HCT116 (cell line): ENCODE measurements around the gene MAGI3. TPM values are rescaled to one million over a fixed set of nuclear protein-coding genes. Genes with fewer than 3 reads are reported as not detected.
A peak's percentile ranks its signal among the peaks of the same experiment; 100 is the strongest.
"Not testable (repeated sequence)": the region's sequence is repeated elsewhere in the genome, so short reads cannot be mapped to it uniquely, and the experiment has no call there.

Source experiments
- ATAC-seq: fragments of 200-7000 bp; cut with Tn5 transposase; 2 replicates; pipeline ENCODE4 v1.9.1; 2020; ENCODE audit warnings: mild to moderate bottlenecking, moderate library complexity
- BruUV-seq: library from RNA; stranded (reverse); fragments of 400-500 nt; replicated peaks from 2 replicates; lab custom pipeline; 2021; lab: Mats Ljungman, UMichigan
- CTCF ChIA-PET: fragments of 300-600 bp; sonication (Branson Sonifier 250); formaldehyde crosslinking; loops from one replicate; lab custom pipeline; 2021; ENCODE audit warnings: antibody characterized with exemption; lab: Charles Lee
- POLR2A ChIA-PET: fragments of 300-600, 350-600 bp; sonication (Branson Sonifier 250); formaldehyde crosslinking; loops from one replicate; lab custom pipeline; 2021; ENCODE audit warnings: antibody characterized with exemption; lab: Charles Lee
- RAD21 ChIA-PET, 2 experiments: fragments of 300-600 bp; sonication (Branson Sonifier 250); formaldehyde crosslinking; loops; one replicate each; lab custom pipeline; 2023; ENCODE audit warnings: low total read pairs in 2 of 2; ENCODE audit not compliant: uncharacterized antibody in 2 of 2, unreplicated experiment in 2 of 2, low non-redundant PET in 1 of 2; lab: Charles Lee
- DNase-seq: peaks from one replicate; pipeline ENCODE4 v3.0.0-alpha.2; 2010; ENCODE audit warnings: low read depth, low spot score
- H2AFZ ChIP-seq: fragments of 200-600 bp; shearing (Covaris generic), sonication (generic); 2 replicates; pipeline ENCODE4 v1.6.1; 2017; ENCODE audit warnings: low read depth, mixed run types, mixed read lengths, antibody characterized with exemption, low read length; ENCODE audit not compliant: poor library complexity, severe bottlenecking
- H3K27ac ChIP-seq: 2 replicates; pipeline ENCODE4 v1.5.1; 2012; ENCODE audit warnings: low read depth, low read length
- H3K27me3 ChIP-seq: fragments of 200-600 bp; sonication (generic); 2 replicates; pipeline ENCODE4 v1.6.1; 2016; ENCODE audit warnings: mixed run types, low read length, mixed read lengths; ENCODE audit not compliant: insufficient read depth
- H3K36me3 ChIP-seq, 2 experiments: fragments of 200-500 bp in 1 of 2; fragments of 200-600 bp in 1 of 2; sonication (Bioruptor generic) in 1 of 2; sonication (generic) in 1 of 2; 2 replicates each; pipeline versions ENCODE4 v1.5.1 to v1.6.1; 2014 to 2016; ENCODE audit warnings: low read length in 2 of 2, inconsistent platforms in 1 of 2, mixed read lengths in 1 of 2, mixed run types in 1 of 2; ENCODE audit not compliant: insufficient read depth in 2 of 2, control insufficient read depth in 1 of 2
- H3K4me1 ChIP-seq, 2 experiments: fragments of 200-600 bp in 1 of 2; sonication (generic) in 1 of 2; 2 replicates each; pipeline versions ENCODE4 v1.5.1 to v1.6.1; 2012 to 2017; ENCODE audit warnings: low read length in 2 of 2, inconsistent platforms in 1 of 2, mild to moderate bottlenecking in 1 of 2, mixed read lengths in 1 of 2, mixed run types in 1 of 2, moderate library complexity in 1 of 2; ENCODE audit not compliant: insufficient read depth in 2 of 2, control insufficient read depth in 1 of 2
- H3K4me2 ChIP-seq: fragments of 200-600 bp; sonication (generic); 2 replicates; pipeline ENCODE4 v1.6.1; 2017; ENCODE audit warnings: mixed run types, low read length, mixed read lengths
- H3K4me3 ChIP-seq, 2 experiments: fragments of 200-600 bp in 1 of 2; sonication (generic) in 1 of 2; replicated peaks in 1 of 2; 2 replicates each; pipeline ENCODE4 v1.5.1; 2011 to 2016; ENCODE audit warnings: low read length in 2 of 2, control low read depth in 1 of 2, low read depth in 1 of 2, mild to moderate bottlenecking in 1 of 2, mixed read lengths in 1 of 2, mixed run types in 1 of 2
- H3K79me2 ChIP-seq: fragments of 200-600 bp; sonication (generic); 2 replicates; pipeline ENCODE4 v1.6.1; 2017; ENCODE audit warnings: mild to moderate bottlenecking, mixed run types, low read length, moderate library complexity, mixed read lengths; ENCODE audit not compliant: insufficient read depth
- H3K9ac ChIP-seq: fragments of 200-600 bp; sonication (generic); 2 replicates; pipeline ENCODE4 v1.6.1; 2016; ENCODE audit warnings: low read length, mixed read lengths
- H3K9me2 ChIP-seq: fragments of 200-600 bp; sonication (generic), shearing (Covaris generic); 2 replicates; pipeline ENCODE4 v1.6.1; 2017; ENCODE audit warnings: mixed run types, mild to moderate bottlenecking, moderate library complexity; ENCODE audit not compliant: insufficient read depth
- H3K9me3 ChIP-seq, 2 experiments: fragments of 200-500 bp in 1 of 2; fragments of 200-600 bp in 1 of 2; sonication (Bioruptor generic) in 1 of 2; sonication (generic) in 1 of 2; 2 replicates each; pipeline ENCODE4 v1.6.1; 2014 to 2017; ENCODE audit warnings: low read length in 2 of 2, mixed read lengths in 2 of 2, inconsistent platforms in 1 of 2, low read depth in 1 of 2, mild to moderate bottlenecking in 1 of 2, mixed run types in 1 of 2, moderate library complexity in 1 of 2; ENCODE audit not compliant: control insufficient read depth in 1 of 2, insufficient read depth in 1 of 2
- H4K20me1 ChIP-seq: fragments of 200-600 bp; sonication (generic), shearing (Covaris generic); 2 replicates; pipeline ENCODE4 v1.6.1; 2017; ENCODE audit warnings: mixed run types, mild to moderate bottlenecking, moderate library complexity; ENCODE audit not compliant: insufficient read depth
- CBX3 ChIP-seq: IDR thresholded peaks from 2 replicates; pipeline ENCODE4 v1.6.1; 2012; ENCODE audit warnings: low read depth
- CEBPB ChIP-seq: IDR thresholded peaks from 2 replicates; pipeline ENCODE4 v1.6.1; 2012; ENCODE audit warnings: low read depth
- EGR1 ChIP-seq: IDR thresholded peaks from 2 replicates; pipeline ENCODE4 v1.6.1; 2012; ENCODE audit warnings: low read depth
- ZBTB33 ChIP-seq: IDR thresholded peaks from 2 replicates; pipeline ENCODE4 v1.6.1; 2011; ENCODE audit warnings: mild to moderate bottlenecking, low read length, moderate library complexity; ENCODE audit not compliant: insufficient replicate concordance; ENCODE audit errors: extremely low read depth
- intact Hi-C: fragments of 100-400 bp; cut with micrococcal nuclease; formaldehyde crosslinking; loops from 2 replicates; pipeline ENCODE4 v1.10.0; 2022
- total RNA-seq: library from RNA; stranded (reverse); gene quantifications from one replicate; pipeline ENCODE4 v1.2.1, GENCODE V29; 2021; ENCODE audit not compliant: unreplicated experiment

The MAGI3 gene
- total RNA-seq, 1 experiment from 2014 or later: 11.8 TPM

GRCh38 chr1:113509766-113510165, 119.5 kb downstream of the MAGI3 start:
- H3K36me3 ChIP-seq, ATAC-seq, H3K9me2 ChIP-seq, H3K4me3 ChIP-seq, CTCF ChIA-PET, H3K4me1 ChIP-seq, H3K79me2 ChIP-seq, H2AFZ ChIP-seq, H4K20me1 ChIP-seq, POLR2A ChIA-PET, H3K27me3 ChIP-seq, H3K4me2 ChIP-seq, H3K27ac ChIP-seq, intact Hi-C loops, DNase-seq, BruUV-seq, H3K9ac ChIP-seq, RAD21 ChIA-PET: not testable (repeated sequence)
- peaks cover 9 to 11% of the 10 kb centered on the region in 2 experiments; a peak in 2 of 4 replicates for H3K9me3 ChIP-seq

- H3K4me3 ChIP-seq: no peak overlapping the region
- H3K79me2 ChIP-seq: no peaks in the 10 kb centered on the region
- TF ChIP-seq EGR1 (no peak), ZBTB33 (no peak), CBX3 (peak; percentile 42; the same call in 1 of the 2 replicates), CEBPB (no peak)
- H4K20me1 ChIP-seq: no peaks in the 10 kb centered on the region
- H3K27ac ChIP-seq: no peak overlapping the region
- DNase-seq (no peak), ATAC-seq (no peak)
- ChIA-PET RAD21 (no interaction called here), POLR2A (no interaction called here), CTCF (no interaction called here)
- H3K27me3 ChIP-seq: no peaks in the 10 kb centered on the region
- H3K36me3 ChIP-seq: no peaks in the 10 kb centered on the region
- H3K9ac ChIP-seq: no peak overlapping the region
- H3K9me3 ChIP-seq: peaks cover 9 to 11% of the 10 kb centered on the region in 2 experiments; a peak in 2 of 4 replicates
- H3K9me2 ChIP-seq: no peaks in the 10 kb centered on the region
- intact Hi-C loops: no loop called here
- no peak overlapping the region for H3K4me2 ChIP-seq
- BruUV-seq: no TSS peak
- H3K4me1 ChIP-seq: no peaks in the 10 kb centered on the region
- H2AFZ ChIP-seq: no peak overlapping the region
Observed at GRCh38 chr1:113511269-113511668, 121.0 kb downstream of the MAGI3 start.
